H9 (cell line): ENCODE measurements around the gene ATP13A4. TPM values are rescaled to one million over a fixed set of nuclear protein-coding genes. Genes with fewer than 3 reads are reported as not detected.

ENCODE experiments used
- DNase-seq: peaks from one replicate; pipeline ENCODE4 v3.0.0-alpha.2; 2017
- H2AFZ ChIP-seq: one replicate; pipeline ENCODE4 v1.6.1; 2013; ENCODE audit warnings: mild to moderate bottlenecking, low read length, control low read depth, moderate library complexity
- H2AK5ac ChIP-seq: 2 replicates; pipeline ENCODE4 v1.6.1; 2013; ENCODE audit warnings: low read length, control low read depth, mixed read lengths; ENCODE audit not compliant: insufficient read length
- H2BK120ac ChIP-seq: one replicate; pipeline ENCODE4 v1.6.1; 2013; ENCODE audit warnings: low read depth, mild to moderate bottlenecking, low read length, control low read depth, inconsistent platforms; ENCODE audit not compliant: poor library complexity, severe bottlenecking
- H2BK12ac ChIP-seq: 2 replicates; pipeline ENCODE4 v1.6.1; 2013; ENCODE audit warnings: low read length, control low read depth, mixed read lengths, low read depth; ENCODE audit not compliant: insufficient read length
- H2BK15ac ChIP-seq: 2 replicates; pipeline ENCODE4 v1.6.1; 2013; ENCODE audit warnings: low read depth, low read length, control low read depth
- H2BK20ac ChIP-seq: one replicate; pipeline ENCODE4 v1.6.1; 2013; ENCODE audit warnings: low read depth, mild to moderate bottlenecking, low read length, control low read depth, inconsistent platforms; ENCODE audit not compliant: poor library complexity, severe bottlenecking
- H2BK5ac ChIP-seq: 2 replicates; pipeline ENCODE4 v1.6.1; 2013; ENCODE audit warnings: low read length, control low read depth, mixed read lengths; ENCODE audit not compliant: insufficient read length
- H3K14ac ChIP-seq: 2 replicates; pipeline ENCODE4 v1.6.1; 2013; ENCODE audit warnings: low read length, control low read depth; ENCODE audit not compliant: insufficient read depth
- H3K18ac ChIP-seq: 2 replicates; pipeline ENCODE4 v1.6.1; 2013; ENCODE audit warnings: low read depth, mild to moderate bottlenecking, mixed read lengths, low read length, control low read depth; ENCODE audit not compliant: insufficient read length
- H3K23ac ChIP-seq: 2 replicates; pipeline ENCODE4 v1.6.1; 2013; ENCODE audit warnings: low read length, control low read depth, mixed read lengths, low read depth; ENCODE audit not compliant: insufficient read length
- H3K23me2 ChIP-seq: 2 replicates; pipeline ENCODE4 v1.6.1; 2013; ENCODE audit warnings: low read depth, mild to moderate bottlenecking, mixed read lengths, low read length, control low read depth; ENCODE audit not compliant: insufficient read length, poor library complexity, severe bottlenecking
- H3K27ac ChIP-seq: 2 replicates; pipeline ENCODE4 v1.5.1; 2013; ENCODE audit warnings: low read length, control low read depth, mixed read lengths, low read depth; ENCODE audit not compliant: insufficient read length
- H3K27me3 ChIP-seq: 2 replicates; pipeline ENCODE4 v1.6.1; 2013; ENCODE audit warnings: low read length, control low read depth, inconsistent platforms; ENCODE audit not compliant: insufficient read depth
- H3K4ac ChIP-seq: 2 replicates; pipeline ENCODE4 v1.6.1; 2013; ENCODE audit warnings: low read depth, mild to moderate bottlenecking, control low read depth, inconsistent platforms, low read length, moderate library complexity
- H3K4me1 ChIP-seq: 2 replicates; pipeline ENCODE4 v1.6.1; 2013; ENCODE audit warnings: low read length, control low read depth, inconsistent platforms; ENCODE audit not compliant: insufficient read depth
- H3K4me2 ChIP-seq: 2 replicates; pipeline ENCODE4 v1.6.1; 2013; ENCODE audit warnings: low read length, control low read depth, mixed read lengths; ENCODE audit not compliant: insufficient read length, insufficient read depth
- H3K56ac ChIP-seq: 2 replicates; pipeline ENCODE4 v1.6.1; 2013; ENCODE audit warnings: low read depth, mild to moderate bottlenecking, mixed read lengths, low read length, control low read depth; ENCODE audit not compliant: insufficient read length
- H3K79me1 ChIP-seq: 2 replicates; pipeline ENCODE4 v1.6.1; 2013; ENCODE audit warnings: low read depth, mild to moderate bottlenecking, moderate library complexity, low read length, control low read depth, inconsistent platforms; ENCODE audit not compliant: insufficient read depth, poor library complexity, severe bottlenecking
- H3K79me2 ChIP-seq: 2 replicates; pipeline ENCODE4 v1.6.1; 2013; ENCODE audit warnings: low read length, control low read depth, inconsistent platforms; ENCODE audit not compliant: insufficient read depth
- H3K9ac ChIP-seq: 2 replicates; pipeline ENCODE4 v1.6.1; 2013; ENCODE audit warnings: low read length, control low read depth, mixed read lengths; ENCODE audit not compliant: insufficient read length; ENCODE audit errors: extremely low read depth
- H3K9me3 ChIP-seq: one replicate; pipeline ENCODE4 v1.6.1; 2013; ENCODE audit warnings: low read depth, low read length, inconsistent platforms; ENCODE audit not compliant: control insufficient read depth
- H3T11ph ChIP-seq: one replicate; pipeline ENCODE4 v1.6.1; 2013; ENCODE audit warnings: mild to moderate bottlenecking, low read length, control low read depth, inconsistent platforms
- H4K20me1 ChIP-seq: one replicate; pipeline ENCODE4 v1.6.1; 2013; ENCODE audit not compliant: control insufficient read depth, insufficient read length, insufficient read depth
- H4K5ac ChIP-seq: 2 replicates; pipeline ENCODE4 v1.6.1; 2013; ENCODE audit warnings: low read depth, mild to moderate bottlenecking, mixed read lengths, low read length, control low read depth; ENCODE audit not compliant: insufficient read length
- H4K8ac ChIP-seq: replicated peaks from 2 replicates; pipeline ENCODE4 v1.6.1; 2013; ENCODE audit warnings: low read length, control low read depth, mixed read lengths, low read depth; ENCODE audit not compliant: insufficient read length
- H4K91ac ChIP-seq: 2 replicates; pipeline ENCODE4 v1.6.1; 2013; ENCODE audit warnings: low read depth, mild to moderate bottlenecking, moderate library complexity, mixed read lengths, low read length, control low read depth; ENCODE audit not compliant: insufficient read length
- H3K27ac Mint-ChIP-seq, 3 experiments: 2 replicates in 2 of 3; 3 replicates in 1 of 3; pipeline ENCODE4 v1.8.0; 2020 to 2021; ENCODE audit warnings: mixed read lengths in 3 of 3, mild to moderate bottlenecking in 1 of 3, moderate library complexity in 1 of 3
- H3K27me3 Mint-ChIP-seq: 2 replicates; pipeline ENCODE4 v1.8.0; 2021; ENCODE audit warnings: low read depth, mild to moderate bottlenecking, moderate library complexity, mixed read lengths
- H3K36me3 Mint-ChIP-seq, 3 experiments: 2 replicates in 2 of 3; 3 replicates in 1 of 3; pipeline ENCODE4 v1.8.0; 2020 to 2021; ENCODE audit warnings: low read depth in 3 of 3, mixed read lengths in 3 of 3; ENCODE audit not compliant: insufficient read depth in 1 of 3
- H3K4me1 Mint-ChIP-seq, 2 experiments: 2 replicates each; pipeline ENCODE4 v1.8.0; 2020; ENCODE audit warnings: mixed read lengths in 2 of 2
- H3K4me3 Mint-ChIP-seq, 2 experiments: 2 replicates in 1 of 2; 3 replicates in 1 of 2; pipeline ENCODE4 v1.8.0; 2020 to 2021; ENCODE audit warnings: mild to moderate bottlenecking in 2 of 2, mixed read lengths in 2 of 2, moderate library complexity in 1 of 2
- H3K9me3 Mint-ChIP-seq, 2 experiments: 2 replicates in 1 of 2; 3 replicates in 1 of 2; pipeline ENCODE4 v1.8.0; 2020; ENCODE audit warnings: mild to moderate bottlenecking in 2 of 2, mixed read lengths in 2 of 2, moderate library complexity in 1 of 2
- CTCF ChIP-seq: fragments of 200-600 bp; sonication (generic); conservative IDR thresholded peaks from 3 replicates; pipeline ENCODE4 v1.8.0; 2021; ENCODE audit warnings: antibody characterized with exemption, mild to moderate bottlenecking
- WGBS: extraction: QIAGEN DNeasy Blood & Tissue Kit; methylation state at CpG from one replicate; pipeline ENCODE4 v1.1.7; 2013; ENCODE audit warnings: missing lambda C conversion rate, low lambda C conversion rate, mixed read lengths; ENCODE audit not compliant: insufficient read length; ENCODE audit errors: extremely low coverage; 5-methylcytosine and 5-hydroxymethylcytosine counted together
- total RNA-seq: library from RNA; stranded (reverse); gene quantifications from 2 replicates; pipeline ENCODE4 v1.2.1, GENCODE V29; 2021

The ATP13A4 gene
- total RNA-seq, 1 experiment from 2014 or later = 0.13 TPM

DNA sequence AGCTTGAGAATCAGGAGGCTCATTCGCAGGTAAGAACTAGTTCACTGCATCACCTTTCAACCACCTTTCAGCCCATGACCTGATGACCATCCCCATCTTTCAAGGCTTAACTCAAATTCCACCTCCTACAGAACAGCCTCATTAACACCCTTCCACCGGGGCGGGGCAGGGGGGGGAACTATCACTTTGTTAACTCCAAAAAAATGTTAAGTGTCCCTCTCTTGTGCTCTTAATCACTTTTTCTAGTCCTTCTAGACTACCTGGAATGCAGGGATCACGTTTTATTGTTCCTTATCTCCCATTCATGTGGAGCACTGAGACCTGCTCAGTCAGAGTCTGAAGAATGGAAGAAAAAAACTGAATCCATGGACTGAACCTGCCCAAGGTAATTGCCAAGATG is 51.8 kb downstream of the ATP13A4 start:
- no peaks in the 10 kb centered on the region for H3K27me3 ChIP-seq
- no peaks in the 10 kb centered on the region for H3K36me3 Mint-ChIP-seq
- no peak overlapping the region for H4K91ac ChIP-seq
- no peak overlapping the region for H2AFZ ChIP-seq
- H3K27ac ChIP-seq = no peak overlapping the region
- H3K79me1 ChIP-seq = no peaks in the 10 kb centered on the region
- DNase-seq = no peak
- no peak overlapping the region for H4K8ac ChIP-seq
- H2BK12ac ChIP-seq = no peak overlapping the region
- H4K20me1 ChIP-seq = no peaks in the 10 kb centered on the region
- no peak overlapping the region for H3K4ac ChIP-seq
- no peak overlapping the region for H3K23ac ChIP-seq
- H3K4me2 ChIP-seq = no peak overlapping the region
- H3K27me3 Mint-ChIP-seq = no peaks in the 10 kb centered on the region
- no peak for TF ChIP-seq CTCF
- no peak overlapping the region for H3T11ph ChIP-seq
- no peak overlapping the region for H3K18ac ChIP-seq
- H2AK5ac ChIP-seq = no peak overlapping the region
- no peak overlapping the region for H2BK15ac ChIP-seq
- no peak overlapping the region for H3K9ac ChIP-seq
- H3K9me3 ChIP-seq = no peaks in the 10 kb centered on the region
- H3K9me3 Mint-ChIP-seq = no peaks in the 10 kb centered on the region
- H3K4me1 Mint-ChIP-seq = no peaks in the 10 kb centered on the region
- H3K14ac ChIP-seq = no peak overlapping the region
- no peak overlapping the region for H4K5ac ChIP-seq
- H3K56ac ChIP-seq = no peak overlapping the region
- no peaks in the 10 kb centered on the region for H3K79me2 ChIP-seq
- H3K4me3 Mint-ChIP-seq = no peak overlapping the region
- no peak overlapping the region for H2BK5ac ChIP-seq
- H3K27ac Mint-ChIP-seq = no peak overlapping the region
- H3K23me2 ChIP-seq = no peaks in the 10 kb centered on the region
- no peak overlapping the region for H2BK20ac ChIP-seq
- no CpG with 5 or more reads among the region's 4 CpGs for WGBS
- no peaks in the 10 kb centered on the region for H3K4me1 ChIP-seq
- no peak overlapping the region for H2BK120ac ChIP-seq
